ENCODE measurements around the gene ATP11B.

ATP11B gene

GRCh38 chr3:182948305-182948704 lies 155.0 kb downstream of the ATP11B start:
- no peak for DNase-seq (ENCODE audit: low read depth in 1 of 2, low spot score in 1 of 2)

GRCh38 chr3:182949688-182950087 lies 156.4 kb downstream of the ATP11B start:
- no peak for DNase-seq (ENCODE audit: low read depth in 1 of 2, low spot score in 1 of 2)

GRCh38 chr3:182954553-182955235 lies 161.4 kb downstream of the ATP11B start:
- no peak for DNase-seq (ENCODE audit: low read depth in 1 of 2, low spot score in 1 of 2)

- DNase-seq (ENCODE audit: low read depth in 1 of 2, low spot score in 1 of 2): no peak
Observed at GRCh38 chr3:182957226-182957625, 163.9 kb downstream of the ATP11B start.

- no peak for DNase-seq (ENCODE audit: low read depth in 1 of 2, low spot score in 1 of 2)
Observed at GRCh38 chr3:182957676-182958266, 164.5 kb downstream of the ATP11B start.

GRCh38 chr3:182959474-182960350 lies 166.4 kb downstream of the ATP11B start:
- no peak for DNase-seq (ENCODE audit: low read depth in 1 of 2, low spot score in 1 of 2)

GRCh38 chr3:182962166-182962565 lies 168.9 kb downstream of the ATP11B start:
- DNase-seq (ENCODE audit: low read depth in 1 of 2, low spot score in 1 of 2): no peak

GRCh38 chr3:182964179-182964578 lies 170.9 kb downstream of the ATP11B start:
- DNase-seq (ENCODE audit: low read depth in 1 of 2, low spot score in 1 of 2): no peak

- no peak for DNase-seq (ENCODE audit: low read depth in 1 of 2, low spot score in 1 of 2)
Observed at GRCh38 chr3:182965861-182966366, 172.6 kb downstream of the ATP11B start.

- DNase-seq (ENCODE audit: low read depth in 1 of 2, low spot score in 1 of 2): no peak
Observed at GRCh38 chr3:182967218-182968204, 174.2 kb downstream of the ATP11B start.

GRCh38 chr3:182969277-182969676 lies 176.0 kb downstream of the ATP11B start:
- DNase-seq (ENCODE audit: low read depth in 1 of 2, low spot score in 1 of 2): no peak

- no peak for DNase-seq (ENCODE audit: low read depth in 1 of 2, low spot score in 1 of 2)
Observed at GRCh38 chr3:182969853-182970252, 176.5 kb downstream of the ATP11B start.

GRCh38 chr3:182970811-182971418 lies 177.6 kb downstream of the ATP11B start:
- DNase-seq (ENCODE audit: low read depth in 1 of 2, low spot score in 1 of 2): no peak
